NOMO-1 (cell line): ENCODE results near the gene CNTN4.
"Not testable (repeated sequence)": the region's sequence is repeated elsewhere in the genome, so short reads cannot be mapped to it uniquely, and the experiment has no call there.

Experiments used
- DNase-seq, 2 experiments: peaks; one replicate each; lab custom pipeline; 2025; ENCODE audit not compliant: unreplicated experiment in 2 of 2; lab: John Stamatoyannopoulos, UW

CNTN4 gene

GRCh38 chr3:2765002-2765579, 666.4 kb downstream of the CNTN4 start:
- DNase-seq, result no peak

- no peak for DNase-seq
Observed at GRCh38 chr3:2770451-2770850, 671.8 kb downstream of the CNTN4 start.

GRCh38 chr3:2771193-2771592, 672.5 kb downstream of the CNTN4 start:
- no peak for DNase-seq

- DNase-seq, result no peak
Observed at GRCh38 chr3:2771741-2772140, 673.1 kb downstream of the CNTN4 start.

GRCh38 chr3:2772803-2773202, 674.1 kb downstream of the CNTN4 start:
- no peak for DNase-seq

GRCh38 chr3:2774481-2775249, 676.0 kb downstream of the CNTN4 start:
- no peak for DNase-seq

- no peak for DNase-seq
Observed at GRCh38 chr3:2783261-2783660, 684.6 kb downstream of the CNTN4 start.

GRCh38 chr3:2784627-2785026, 686.0 kb downstream of the CNTN4 start:
- no peak for DNase-seq

GRCh38 chr3:2790266-2790815, 691.7 kb downstream of the CNTN4 start:
- DNase-seq, result no peak

GRCh38 chr3:2792432-2792831, 693.8 kb downstream of the CNTN4 start:
- no peak for DNase-seq

- no peak for DNase-seq
Observed at GRCh38 chr3:2793987-2794386, 695.3 kb downstream of the CNTN4 start.

GRCh38 chr3:2802429-2802828, 703.8 kb downstream of the CNTN4 start:
- no peak for DNase-seq

GRCh38 chr3:2807514-2807913, 708.8 kb downstream of the CNTN4 start:
- DNase-seq, result no peak

GRCh38 chr3:2810723-2811122, 712.1 kb downstream of the CNTN4 start:
- no peak for DNase-seq

GRCh38 chr3:2819571-2819970, 720.9 kb downstream of the CNTN4 start:
- no peak for DNase-seq

GRCh38 chr3:2820982-2821381, 722.3 kb downstream of the CNTN4 start:
- DNase-seq, result not testable (repeated sequence)

- no peak for DNase-seq
Observed at GRCh38 chr3:2822611-2823010, 723.9 kb downstream of the CNTN4 start.

GRCh38 chr3:2823031-2823430, 724.4 kb downstream of the CNTN4 start:
- peak in 1 of 2 experiments; percentile 56 for DNase-seq

- no peak for DNase-seq
Observed at GRCh38 chr3:2823437-2824211, 725.0 kb downstream of the CNTN4 start.

GRCh38 chr3:2826036-2826435, 727.4 kb downstream of the CNTN4 start:
- no peak for DNase-seq

GRCh38 chr3:2826453-2826852, 727.8 kb downstream of the CNTN4 start:
- no peak for DNase-seq
